Effector CD4-positive, alpha-beta T cell (primary cell): Measurements from ENCODE around the gene SCRN1.

ENCODE experiments used
- DNase-seq: peaks from one replicate; pipeline ENCODE4 v3.0.0-alpha.2; 2020

Gene SCRN1

GRCh38 chr7:30003098-30003497 is 13.5 kb upstream of the SCRN1 start:
- no peak for DNase-seq

- no peak for DNase-seq
Observed at GRCh38 chr7:30001998-30002397, 12.4 kb upstream of the SCRN1 start.

DNA sequence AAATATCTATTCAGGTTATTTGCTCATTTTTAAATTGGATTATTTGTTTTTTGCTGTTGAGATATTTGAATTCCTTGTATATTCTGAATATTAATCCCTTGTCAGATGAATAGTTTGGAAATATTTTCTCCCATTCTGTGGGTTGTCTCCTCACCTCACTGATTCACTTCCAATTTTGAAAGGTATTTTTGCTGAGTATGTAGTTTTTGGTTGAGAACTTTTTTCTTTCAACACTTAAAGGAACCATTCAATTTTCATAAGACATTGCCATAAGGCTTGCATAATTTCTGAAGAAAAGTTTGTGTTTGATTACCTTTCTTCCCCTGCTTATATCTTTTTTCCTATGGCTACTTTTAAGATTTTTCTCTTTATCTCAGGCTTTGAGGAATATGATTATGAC is 8.9 kb upstream of the SCRN1 start:
- DNase-seq = no peak

DNA sequence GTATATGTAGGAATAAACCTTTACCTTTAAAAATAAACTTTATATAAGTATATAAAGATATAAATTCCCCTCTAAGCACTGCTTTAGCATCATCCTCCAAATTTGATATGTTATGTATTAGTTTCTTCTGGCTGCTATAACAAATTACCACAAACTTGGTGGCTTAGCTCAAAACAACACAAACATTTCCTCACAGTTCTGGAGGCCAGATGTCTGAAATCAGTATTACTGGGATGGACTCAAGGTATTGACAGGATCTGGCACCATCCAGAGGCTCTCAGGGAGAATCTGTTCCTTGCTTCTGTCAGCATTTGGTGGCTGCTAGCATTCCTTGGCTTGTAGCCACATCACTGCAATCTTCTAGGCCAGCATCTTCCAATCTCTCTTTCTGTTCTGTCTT is 6.7 kb upstream of the SCRN1 start:
- DNase-seq = no peak

DNA sequence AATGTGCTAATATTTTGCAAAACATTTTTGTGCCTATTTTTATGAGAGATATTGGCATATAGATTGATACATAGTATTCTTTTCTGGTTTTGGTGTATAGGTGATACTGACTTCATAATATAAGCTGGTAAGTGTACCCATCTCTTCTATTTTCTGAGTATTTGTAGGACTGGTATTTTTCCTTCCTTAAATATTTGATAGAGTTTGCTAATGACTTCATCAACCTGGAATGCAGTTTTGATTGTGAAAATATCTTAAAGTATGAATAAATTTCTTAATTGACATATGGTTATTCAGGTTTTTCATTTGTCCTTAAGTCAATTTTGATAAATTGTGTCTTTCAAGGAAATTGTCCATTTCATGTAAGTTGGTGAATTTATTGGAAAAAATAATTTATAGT is 6.1 kb upstream of the SCRN1 start:
- no peak for DNase-seq

DNA sequence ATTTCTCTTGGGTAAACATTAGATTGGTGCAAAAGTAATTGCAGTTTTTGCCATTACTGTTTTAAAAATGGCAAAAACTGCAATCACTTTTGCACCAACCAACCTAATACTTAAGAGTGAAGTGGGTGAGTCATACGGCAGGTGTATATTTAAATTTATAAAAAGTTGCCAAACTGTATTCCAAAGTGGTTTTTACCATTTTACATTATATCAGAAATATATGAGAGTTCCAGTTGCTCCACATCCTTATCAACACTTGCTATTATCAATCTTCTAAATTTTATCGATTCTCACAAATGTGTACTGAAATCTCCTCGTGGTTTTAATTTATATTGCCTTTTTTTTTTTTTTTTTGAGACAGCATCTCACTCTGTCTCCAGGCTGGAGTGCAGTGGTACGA is 3.5 kb upstream of the SCRN1 start:
- DNase-seq = no peak

- DNase-seq = no peak
Observed at GRCh38 chr7:29991937-29992336, 2.3 kb upstream of the SCRN1 start.

DNA sequence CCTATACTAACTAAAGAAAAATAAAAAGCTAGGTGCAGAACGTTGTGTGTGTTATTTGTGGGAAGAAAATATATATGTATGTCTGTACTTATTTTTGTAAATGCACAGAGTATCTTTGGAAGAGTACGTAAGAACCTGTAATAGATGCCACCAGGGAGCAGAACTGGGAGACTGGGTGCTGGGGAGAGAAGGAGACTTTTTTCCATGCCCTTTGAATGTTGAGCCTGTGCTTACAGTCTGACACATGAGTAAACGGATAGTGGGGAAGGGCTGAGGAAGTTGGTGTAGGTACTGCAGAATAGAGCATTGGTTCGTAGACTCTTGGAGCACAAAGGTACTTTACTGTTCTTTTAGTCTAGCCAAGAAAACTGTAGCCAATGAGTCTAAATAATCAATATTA is 1.3 kb upstream of the SCRN1 start:
- no peak for DNase-seq

DNA sequence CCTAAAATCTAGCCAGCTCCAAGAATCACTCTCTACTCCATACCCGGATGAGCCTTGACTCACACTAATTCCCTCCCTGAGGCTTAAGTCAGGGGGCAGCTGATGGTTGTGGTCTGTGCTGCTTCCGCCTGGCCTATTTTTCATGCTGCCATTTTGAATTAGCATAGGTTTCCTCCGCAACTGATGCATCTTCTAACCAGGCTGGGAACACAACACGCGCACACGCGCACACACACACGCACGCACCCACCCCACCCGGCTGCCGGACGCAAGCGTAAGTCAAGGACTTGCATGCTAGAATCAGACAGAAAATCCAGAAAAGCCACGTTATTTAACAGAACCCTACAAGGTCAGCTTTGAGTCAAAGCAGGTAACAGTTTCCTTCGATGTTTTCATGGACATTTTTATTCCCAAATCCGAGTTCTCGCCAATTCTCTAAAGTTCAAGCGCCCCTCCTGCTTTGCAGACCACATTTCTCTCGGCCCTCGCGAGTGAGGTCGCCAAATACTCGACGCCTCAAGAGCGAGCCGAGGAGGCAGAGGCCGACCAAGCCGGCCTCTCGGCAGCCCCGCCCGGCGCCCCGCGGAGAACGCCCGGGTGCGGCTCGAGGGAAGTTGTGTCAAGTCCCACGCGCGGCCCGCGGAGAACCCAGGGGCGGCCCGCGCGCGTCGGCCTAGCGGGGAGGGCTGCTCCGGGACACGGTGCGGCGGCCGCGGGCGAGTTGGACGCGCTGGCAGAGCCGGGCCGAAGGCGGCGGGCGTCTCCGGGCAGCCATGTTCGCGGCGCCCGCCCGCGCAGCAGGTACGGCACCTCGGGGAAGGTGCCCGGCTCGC is 961 bp downstream of the SCRN1 start:
- no peak for DNase-seq

DNA sequence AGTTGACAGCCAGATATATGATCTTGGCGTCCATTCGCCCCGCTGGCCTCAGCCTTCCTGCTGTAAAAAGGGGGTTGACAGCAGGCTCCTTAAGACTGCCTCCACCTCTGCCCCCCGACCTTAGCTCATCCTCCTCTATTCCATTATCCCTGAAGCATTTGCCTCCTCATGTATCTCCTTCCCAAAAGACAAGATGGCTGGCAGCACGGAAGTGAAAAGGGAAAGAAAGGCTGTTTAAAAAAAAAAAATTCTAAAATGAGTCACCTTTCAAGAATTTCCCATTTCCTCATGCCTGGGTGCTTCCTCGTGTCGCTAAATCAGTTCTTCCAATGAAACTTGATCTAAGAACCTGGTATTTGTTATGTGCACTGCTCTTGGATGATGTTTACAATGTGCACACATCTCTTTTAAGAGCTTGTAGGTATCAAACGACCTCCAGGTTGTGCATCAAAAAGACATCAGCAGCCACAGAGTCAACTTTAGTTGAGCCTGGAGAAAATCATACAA is 1.7 kb downstream of the SCRN1 start:
- DNase-seq = no peak

DNA sequence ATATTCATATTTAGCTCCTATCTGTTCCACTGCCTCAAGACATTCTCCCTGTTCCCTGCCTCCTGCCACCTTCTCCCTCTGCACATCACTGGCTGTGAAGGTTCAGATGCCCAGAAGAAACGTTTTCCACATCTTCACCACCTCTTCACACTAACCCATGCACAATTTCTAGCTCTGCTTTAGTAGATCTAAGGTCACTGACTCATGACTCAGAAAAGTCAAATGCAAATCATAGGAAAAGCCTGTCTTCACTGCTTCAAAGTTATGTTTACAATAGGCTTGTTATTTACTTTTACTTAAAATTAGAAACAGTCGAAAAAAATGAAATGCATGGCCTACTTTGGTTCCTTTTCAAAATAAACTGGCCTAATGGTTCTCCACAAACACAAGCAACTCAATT is 2.5 kb downstream of the SCRN1 start:
- DNase-seq = no peak

DNA sequence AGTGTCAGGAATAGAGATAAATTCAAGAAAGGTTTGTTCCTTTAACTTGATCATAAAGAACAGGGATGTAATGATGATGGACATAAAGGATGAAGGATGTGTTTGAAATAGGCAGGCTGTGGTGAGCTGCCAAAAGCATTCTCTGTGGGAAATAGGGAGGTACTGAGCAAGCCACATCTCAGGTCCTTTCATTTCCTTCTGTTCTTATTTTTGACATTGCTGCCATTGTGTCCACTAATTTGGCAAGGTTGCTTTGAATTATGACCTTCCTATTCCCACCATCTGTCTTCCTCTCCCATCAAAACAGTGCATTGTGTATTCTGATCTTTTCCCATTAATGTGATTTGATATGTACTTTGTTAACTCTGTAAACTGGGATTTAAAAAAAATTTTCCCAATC is 9.4 kb downstream of the SCRN1 start:
- no peak for DNase-seq

DNA sequence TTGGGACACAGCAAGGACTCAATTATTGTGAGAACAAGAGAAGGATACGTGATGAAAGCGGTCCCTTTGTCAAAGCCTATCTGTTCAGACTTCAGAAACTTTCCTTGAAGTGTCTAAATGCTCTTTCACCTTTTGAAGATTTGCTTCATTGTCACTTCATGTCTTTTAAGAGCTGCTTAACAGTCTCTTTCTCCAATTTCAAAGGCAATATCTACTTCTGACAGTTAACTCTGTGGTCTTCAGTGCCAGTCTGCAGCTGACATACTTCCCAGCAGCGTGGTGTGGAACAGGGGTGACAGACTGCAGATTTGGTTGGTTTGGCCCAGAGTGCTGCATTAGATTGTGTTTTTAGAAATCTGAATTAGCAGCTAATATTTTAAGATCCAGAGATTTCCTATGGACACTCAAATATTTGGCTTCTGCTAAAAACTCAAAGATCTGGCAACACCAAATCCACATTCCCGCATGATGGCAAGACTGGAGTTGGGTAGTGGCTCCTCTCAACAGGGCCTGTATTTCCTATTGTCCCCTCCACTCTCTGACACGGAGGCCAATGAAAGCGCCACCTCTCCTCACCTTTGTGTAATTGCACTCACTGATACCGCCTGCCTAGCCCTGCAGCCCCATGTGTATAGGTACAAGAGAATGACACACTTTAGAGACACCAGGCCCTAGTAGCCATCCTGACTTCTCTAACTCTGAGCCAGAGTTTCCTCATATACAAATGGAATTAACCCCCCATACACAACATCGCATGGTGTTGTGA is 11.5 kb downstream of the SCRN1 start:
- no peak for DNase-seq

- no peak for DNase-seq
Observed at GRCh38 chr7:29976673-29977415, 12.8 kb downstream of the SCRN1 start.

- no peak for DNase-seq
Observed at GRCh38 chr7:29976266-29976665, 13.3 kb downstream of the SCRN1 start.

DNA sequence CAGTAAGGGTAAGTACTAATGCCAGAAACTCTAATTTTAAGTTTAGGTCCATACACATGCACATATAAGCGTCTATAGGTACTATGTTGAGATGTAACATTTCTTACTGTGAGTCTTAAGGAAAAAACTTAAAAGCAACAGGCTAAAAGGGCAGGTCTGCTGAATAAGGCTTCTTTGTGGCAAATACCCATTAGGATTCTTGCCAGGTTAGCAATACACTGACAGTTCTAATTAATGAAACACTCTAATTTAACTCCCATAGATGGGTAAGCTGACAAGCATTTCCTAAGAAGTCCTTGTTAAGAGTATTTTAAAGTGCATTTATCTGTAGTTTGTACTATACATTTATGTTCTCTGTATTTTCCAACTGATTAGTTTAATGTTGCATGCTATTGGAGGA is 14.0 kb downstream of the SCRN1 start:
- no peak for DNase-seq

DNA sequence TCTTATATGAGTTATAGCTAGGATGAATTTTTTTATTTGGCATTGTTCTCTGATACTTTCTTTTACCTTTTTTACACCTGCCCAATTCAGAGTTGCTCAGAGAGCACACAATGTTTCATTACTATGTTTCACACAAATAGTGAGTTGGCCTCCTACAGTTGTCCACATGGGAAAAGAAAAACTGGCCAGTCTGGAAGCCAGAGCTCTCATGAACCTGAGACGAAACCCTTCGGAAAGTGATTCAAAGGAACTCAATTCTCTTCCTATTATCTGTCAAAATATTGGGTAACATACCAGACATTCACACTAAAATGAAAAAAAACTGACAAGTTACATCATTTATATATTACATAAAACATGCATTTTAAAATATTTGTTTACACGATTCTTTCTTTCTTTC is 15.3 kb downstream of the SCRN1 start:
- no peak for DNase-seq

DNA sequence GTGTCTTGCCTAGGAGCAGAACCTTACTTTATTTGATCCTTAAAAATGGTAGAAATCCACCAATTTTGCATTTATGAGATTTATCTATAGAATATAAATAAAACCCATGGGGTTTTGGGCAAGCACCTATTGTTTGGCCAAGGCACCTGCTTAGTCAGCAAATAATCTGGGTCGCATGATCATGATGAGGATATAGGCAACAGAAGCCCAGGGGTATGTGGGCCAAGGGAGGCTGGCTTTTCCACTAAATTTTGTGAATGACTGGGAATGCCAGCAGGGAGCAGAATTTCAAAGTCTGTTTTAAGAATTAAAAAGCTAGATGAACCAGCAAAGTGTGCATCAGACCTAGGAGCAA is 17.3 kb downstream of the SCRN1 start:
- DNase-seq = no peak

DNA sequence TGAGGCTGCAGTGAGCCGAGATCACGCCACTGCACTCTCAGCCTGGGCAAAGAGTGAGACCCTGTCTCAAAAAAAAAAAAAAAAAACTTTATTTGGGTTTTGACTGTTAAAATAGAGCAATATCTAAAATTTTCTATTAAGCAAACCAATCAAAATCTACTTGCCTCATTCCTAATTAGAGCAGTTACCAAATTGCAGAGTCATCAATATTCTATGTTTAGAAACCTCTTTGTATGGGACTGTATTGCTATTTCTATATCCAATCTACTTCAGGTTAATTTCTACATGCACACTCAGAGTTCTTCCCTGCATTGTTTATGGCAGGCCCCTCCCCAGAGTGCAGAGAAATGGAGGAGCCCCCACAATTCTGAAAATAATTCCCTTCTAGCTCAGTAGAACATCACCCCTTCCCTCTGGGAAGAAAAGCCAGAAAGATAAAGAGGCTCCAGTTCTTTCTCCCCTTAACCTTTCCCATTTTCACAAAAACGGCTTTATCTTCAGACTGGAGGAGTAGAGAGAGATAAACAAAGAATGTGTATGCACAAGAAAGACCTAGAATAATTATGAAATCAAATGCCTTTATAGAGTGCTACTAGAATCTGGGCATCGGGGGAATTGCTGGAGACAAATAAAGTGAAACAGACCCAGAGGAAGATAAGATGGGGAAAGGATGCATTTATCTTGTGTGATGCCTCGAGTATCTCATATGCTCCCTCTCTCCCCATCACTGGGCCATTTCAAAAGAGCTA is 17.9 kb downstream of the SCRN1 start:
- no peak for DNase-seq

- DNase-seq = no peak
Observed at GRCh38 chr7:29970158-29970557, 19.4 kb downstream of the SCRN1 start.

- DNase-seq = no peak
Observed at GRCh38 chr7:29969738-29970137, 19.9 kb downstream of the SCRN1 start.

GRCh38 chr7:29968683-29969395 is 20.8 kb downstream of the SCRN1 start:
- no peak for DNase-seq
